HG02870 (cell line): ENCODE measurements around the gene FILIP1.

Source experiments
- ATAC-seq: cut with Tn5 transposase; IDR thresholded peaks from one replicate; pipeline ENCODE4 v1.9.1; 2021; ENCODE audit warnings: mild to moderate bottlenecking, moderate library complexity; ENCODE audit not compliant: unreplicated experiment

FILIP1 gene

DNA sequence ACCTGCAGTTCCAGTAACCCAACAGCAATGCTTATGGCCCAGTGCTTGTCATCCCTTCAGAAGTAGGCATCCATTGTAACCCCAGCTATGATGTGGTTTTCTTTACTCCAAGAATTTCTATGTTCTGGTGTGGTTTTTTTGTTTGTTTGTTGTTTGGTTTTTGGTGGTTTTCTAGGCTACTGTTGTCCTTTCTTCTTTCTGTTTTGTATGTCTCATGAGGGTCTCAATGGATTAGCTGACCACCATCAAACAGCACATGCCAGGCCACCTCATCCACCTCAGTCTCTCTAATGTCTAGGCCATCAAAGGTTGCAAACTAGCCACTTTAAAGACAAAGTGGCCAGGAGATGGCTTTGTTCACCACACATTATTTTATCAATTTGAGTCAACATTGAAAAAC is 149.6 kb downstream of the FILIP1 start:
- ATAC-seq, result no peak

DNA sequence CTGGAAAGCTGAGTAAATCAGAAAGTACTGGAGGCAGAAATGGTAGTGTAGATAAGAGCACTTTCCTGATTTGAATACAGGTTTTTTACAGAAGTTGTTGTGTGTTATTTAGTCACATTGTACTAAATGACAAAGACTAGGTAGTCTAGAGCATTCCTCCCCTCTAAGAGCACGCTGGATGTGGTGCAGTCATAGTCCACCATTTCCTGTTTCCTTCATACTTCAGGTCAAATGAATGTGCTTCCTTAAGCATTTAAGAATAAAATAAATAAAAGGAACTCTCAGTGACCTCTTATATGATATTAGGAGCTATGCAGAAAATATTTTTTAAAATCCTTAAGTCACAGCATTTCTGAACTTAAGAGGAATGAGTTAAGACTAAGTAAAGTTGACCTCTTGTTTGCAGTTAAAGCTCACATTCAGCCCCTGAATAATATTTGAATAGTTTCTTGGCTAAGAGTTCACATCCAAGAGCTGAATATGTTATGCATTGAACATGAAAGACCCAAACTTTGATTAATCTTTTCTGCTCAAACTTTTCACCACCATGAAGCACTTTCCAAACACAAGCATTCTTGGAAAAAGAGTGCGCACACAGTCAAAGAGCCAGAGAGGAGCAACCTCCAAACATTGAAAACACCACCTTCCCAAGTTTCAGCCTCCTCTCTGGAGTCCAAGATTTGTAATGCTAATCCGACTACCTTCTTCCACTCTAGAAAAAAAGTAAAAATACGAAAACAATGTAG is 155.6 kb downstream of the FILIP1 start:
- ATAC-seq, result no peak

DNA sequence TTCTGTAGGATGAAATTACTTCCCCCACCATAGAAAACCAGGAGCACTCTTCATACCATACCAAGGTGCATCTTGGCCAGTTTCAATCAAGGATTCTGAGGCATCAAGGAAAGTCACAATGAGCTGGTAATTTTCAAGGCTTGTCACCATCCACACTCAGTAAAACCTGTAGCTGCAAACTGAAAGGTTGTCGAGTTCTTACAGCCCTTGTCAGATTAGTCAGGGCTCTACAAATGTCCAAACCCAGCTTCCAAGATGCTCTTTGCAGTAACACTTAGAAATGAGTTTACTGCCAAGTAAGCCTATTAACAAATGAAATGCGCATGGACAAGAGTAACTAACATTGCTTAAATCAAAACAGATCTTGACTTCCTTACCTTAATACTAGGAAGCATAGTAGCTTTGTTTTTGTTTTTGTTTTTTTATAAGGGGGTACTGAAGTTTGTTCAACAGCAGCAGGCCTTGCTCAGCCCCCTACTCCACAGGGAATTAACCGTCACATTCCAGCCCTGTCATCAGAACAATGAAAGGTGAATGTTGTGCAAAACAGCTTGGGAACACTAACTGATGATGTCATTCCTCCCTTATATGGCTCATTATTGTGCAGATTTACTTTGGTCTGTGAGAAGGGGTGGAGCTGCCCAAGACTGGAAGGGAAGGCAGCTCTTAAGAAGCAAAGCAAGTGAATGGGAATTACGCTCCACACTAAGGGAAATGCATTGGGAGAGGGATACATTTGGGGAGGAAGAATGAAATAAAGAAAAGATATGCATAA is 159.1 kb downstream of the FILIP1 start:
- ATAC-seq, result no peak

DNA sequence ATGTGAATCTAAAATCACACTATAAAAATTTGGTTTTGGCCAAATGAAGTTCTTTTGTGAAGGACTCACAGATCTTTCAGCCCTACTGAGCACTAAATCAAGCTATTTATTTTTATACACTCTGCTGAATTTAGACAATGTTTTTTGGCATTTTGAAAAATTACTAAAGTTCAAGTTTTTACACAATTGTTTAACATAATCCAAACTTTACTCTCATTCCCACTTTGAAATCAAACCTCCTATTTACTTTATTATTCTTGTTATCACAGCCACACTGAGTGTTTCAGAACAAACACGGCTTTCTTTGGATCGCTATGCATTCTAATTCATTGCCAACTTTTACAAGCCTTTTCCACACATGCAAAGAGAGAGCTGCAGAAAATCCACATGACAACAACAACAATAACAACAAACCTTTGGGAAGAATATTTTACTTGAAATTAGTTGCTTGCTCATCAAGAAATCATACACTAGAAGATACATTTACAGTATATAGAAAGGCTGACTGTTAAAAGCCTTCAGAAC is 159.9 kb downstream of the FILIP1 start:
- no peak for ATAC-seq

DNA sequence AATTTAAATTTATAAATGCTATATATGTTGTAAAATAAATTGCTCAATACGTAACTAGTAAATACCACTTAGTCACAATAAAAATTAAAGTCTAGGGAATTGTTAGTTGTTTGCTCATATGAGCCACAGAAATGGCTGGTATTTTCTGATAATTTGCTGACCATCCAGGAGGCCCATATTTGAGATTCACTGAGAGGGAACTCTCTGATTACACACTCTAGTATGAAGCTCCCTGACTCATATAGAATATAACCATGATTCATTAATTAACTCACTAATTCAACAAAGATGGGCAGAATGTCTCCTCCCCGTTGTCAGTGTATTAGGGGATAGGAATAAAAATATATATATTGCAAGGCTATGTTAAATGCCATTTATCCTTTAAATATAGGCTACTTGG is 162.4 kb downstream of the FILIP1 start:
- ATAC-seq, result no peak

DNA sequence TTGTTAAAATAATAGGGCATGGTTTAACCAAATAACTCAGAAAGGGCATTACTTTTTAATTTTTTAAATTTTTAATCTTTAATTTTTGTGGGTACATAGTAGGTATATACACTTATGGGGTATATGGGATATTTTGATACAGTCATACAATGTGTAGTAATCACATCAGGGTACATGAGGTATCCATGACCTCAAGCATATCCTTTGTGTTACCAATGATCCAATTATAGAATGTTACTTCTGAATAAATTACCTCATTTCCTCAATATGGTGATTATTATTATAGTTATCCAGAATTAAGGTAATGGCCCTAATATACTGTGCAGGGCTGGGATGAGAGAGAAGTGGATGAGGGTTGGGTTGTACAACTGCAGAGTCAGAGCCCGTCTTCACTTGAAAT is 163.9 kb downstream of the FILIP1 start:
- ATAC-seq, result no peak

DNA sequence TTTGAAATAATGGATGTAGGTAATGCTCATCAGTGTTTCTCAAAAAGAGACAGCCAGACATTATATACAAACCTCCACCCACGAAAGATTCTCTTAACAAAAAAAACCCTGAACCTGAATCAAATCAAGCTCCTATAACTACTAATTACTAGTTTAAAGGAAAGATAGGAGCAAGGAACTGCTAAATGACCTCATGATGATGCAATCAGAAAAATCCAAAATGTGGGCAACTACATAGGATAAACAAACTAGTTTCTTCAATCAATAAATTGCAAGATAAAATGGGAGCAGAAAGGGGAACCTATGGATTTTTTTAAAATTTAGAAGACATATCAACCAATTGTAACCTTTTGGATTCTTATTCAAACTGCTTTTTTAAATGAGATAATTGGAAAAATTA is 165.8 kb downstream of the FILIP1 start:
- no peak for ATAC-seq

DNA sequence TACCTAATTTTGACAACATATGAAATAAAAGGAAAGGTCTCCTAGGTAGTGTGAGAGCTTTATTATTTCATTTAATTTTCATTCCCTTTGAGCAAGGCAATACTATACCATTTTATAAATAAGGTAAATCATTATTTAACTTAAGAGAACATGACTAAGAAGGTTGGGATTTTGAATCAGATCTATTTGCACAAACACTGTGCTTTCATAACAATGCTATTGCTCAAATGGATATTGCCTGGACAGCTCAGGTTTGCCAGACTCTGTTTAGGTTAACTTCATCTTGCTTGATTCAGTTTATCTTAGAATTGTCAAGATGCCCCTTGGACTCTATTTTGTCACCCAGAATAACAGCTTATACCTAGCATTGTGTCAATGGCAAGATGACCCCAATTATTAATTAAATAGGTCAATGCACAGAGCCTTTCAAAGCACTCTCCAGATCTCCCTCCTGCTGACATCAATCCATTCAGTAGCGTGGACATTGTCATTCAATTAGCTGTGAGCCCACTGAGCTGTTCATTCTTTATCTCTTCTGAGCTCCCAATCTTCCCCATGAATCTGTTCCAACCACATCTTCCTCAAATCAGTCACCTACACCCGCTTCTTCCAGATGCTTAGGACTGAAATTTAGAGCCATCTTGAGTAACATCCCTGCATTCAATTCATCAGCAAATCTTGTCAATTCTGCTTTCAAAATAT is 166.9 kb downstream of the FILIP1 start:
- no peak for ATAC-seq

DNA sequence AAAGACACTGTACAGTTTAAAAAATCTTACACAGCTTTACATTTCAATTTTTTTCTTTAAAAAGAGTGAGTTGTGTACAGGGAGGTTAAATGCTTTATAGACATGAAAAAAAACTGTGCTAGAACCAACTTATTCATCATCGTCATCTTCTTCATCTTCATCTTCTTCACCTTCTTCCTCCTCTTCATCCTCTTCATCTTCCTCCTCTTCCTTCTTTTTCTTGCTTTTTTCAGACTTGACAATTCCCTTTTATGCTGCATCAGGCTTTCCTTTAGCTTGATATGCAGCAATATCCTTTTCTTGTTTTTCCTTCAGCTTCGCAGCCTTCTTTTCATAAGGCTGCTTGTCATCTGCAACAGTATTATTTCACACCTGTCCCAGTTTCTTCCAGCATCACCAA is 174.7 kb downstream of the FILIP1 start:
- ATAC-seq, result no peak

DNA sequence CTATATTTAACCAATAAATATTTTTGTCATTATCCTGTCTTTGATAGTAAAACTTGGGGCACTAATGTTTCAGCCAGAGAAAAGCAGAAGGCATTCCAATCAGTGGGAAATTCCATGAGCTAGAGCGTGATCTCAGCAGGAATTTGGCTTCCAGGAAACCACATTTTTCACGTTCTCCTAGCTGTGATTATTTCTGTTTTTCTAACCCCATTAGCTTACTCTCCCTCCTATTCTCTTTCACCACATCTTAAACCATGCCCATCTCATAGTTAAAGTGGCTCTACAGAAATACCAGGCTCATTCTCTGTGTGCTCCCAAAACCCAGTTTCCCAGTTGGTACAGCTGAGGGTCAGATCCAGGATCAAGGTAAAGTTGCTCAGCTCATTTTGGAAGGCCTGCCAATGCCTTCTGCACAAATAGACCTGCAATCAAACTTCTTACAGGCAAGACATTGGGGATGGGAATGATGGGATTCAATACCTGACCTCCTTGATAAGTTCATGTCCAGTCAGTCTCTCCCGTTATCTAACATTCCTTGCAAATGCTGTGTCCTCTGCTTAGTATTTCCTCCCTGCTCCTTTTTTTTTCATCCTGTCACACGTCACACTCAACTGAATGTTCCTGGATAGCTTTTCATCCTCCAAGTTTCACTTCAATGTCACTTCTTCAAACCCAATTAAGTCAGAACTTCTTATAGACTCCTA is 175.9 kb downstream of the FILIP1 start:
- no peak for ATAC-seq

DNA sequence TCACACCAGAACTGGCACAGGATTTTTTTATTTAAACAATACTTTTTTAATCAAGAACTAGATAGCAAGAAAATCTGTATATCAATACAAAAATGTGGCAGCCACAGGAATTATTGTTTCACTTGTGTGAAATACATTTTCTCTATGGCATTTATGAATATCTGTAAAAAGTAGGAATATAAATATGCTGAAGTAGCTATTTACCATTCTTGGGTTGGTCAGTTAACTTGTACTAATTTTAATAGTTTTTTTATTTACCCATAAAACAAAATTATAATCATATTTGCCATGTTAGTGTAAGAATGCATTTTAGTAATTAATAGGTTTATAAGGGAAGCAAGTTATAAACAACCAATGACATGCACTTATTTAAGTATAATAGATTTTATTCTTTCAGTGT is 177.6 kb downstream of the FILIP1 start:
- ATAC-seq, result no peak

DNA sequence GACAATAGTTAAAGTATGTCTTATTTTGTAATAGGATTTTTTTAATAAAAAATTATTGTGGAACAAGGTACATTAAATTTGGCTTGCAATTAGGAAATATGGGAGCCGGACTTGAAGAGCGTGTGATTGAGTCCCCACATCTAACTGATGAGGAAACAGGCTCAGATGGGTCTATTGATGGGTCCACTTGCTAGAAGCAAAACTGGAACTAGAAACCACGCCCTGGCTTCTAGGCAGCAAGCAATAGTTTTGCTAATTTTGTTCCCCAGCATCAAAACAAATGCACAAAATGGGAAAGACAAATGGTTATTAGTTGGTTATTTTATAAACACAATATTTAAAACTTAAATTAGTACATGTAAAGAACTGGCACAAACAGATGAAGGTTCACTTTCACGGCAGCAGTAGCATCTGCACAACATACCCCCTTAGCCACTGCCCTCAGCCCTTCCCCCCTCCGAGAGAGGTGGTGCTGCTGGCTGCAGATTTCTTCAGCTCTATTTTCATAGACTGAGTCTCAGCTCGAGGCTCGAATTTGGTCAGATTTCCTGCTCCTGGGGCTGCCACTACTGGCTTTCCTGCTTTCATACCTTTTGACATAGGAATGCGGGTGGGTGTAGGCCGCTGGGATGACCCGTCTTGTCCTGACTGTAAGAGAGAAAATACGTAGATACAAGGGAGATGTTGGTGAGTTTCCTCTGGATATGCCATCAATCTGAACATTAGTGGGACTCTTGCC is 185.2 kb downstream of the FILIP1 start:
- ATAC-seq, result no peak

DNA sequence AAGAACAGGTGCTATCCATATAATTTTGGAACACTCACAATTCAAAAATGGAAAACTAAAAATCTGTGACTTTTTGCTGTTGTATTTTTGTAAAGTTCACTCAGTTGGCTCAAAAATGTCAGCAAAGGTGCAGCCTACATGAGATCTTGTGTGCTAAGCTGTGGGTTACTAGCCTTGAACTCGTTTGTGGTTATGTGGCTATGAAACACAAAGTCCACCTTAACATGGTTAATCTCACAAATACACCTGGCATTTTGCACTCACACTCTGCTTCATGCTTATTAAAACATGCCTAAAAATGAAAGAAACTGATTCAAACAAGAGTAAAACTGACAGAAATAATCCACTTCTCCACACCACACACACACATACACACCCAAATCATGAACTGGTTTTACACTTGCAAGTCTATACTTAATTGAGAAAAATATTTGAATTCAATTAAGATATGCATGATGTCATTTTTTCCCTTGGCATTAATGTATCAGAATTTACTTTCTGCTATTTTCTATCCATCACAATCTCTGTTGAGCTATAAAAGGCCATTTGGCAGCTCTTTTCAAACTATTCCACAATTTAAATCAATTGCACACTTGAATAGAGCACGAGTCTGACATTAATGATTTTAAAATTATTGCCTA is 186.1 kb downstream of the FILIP1 start:
- ATAC-seq, result no peak

DNA sequence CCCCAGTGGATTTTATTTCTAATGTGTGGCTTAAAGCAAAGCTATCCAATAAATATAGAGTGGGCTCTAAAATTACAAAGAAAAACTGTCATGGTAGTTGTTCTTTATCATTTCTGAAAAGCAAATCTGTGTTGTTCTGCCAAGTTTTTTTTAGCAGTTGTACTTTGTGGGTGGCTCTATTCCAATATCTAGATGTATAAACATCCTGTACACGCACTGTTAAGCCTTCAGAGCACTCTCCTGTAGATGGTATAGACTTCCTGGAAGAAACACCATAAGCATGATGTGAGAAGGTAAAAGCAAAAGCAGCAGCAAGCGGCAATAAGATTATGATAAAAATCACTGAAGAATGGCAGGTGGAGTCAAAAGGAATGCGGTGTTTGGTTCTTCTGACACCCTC is 187.5 kb downstream of the FILIP1 start:
- no peak for ATAC-seq

DNA sequence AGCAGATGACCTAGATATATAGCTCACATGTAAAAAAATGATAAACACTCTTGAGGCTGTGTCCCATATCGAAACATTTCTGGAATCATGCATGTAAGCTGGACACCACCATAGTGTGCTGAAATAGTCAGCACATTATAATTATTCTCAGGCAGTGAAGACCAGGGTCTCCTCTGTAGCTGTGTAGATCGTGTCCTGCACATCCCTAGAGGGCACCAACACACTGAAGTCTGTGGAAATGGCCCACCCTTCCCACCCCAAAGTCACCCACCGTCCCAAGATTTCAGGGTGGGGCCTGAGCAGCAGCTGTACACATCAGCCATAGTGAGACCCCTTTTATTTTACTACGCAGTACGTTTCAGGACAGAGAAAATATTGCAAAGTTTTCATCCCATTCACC is 188.0 kb downstream of the FILIP1 start:
- ATAC-seq, result no peak

DNA sequence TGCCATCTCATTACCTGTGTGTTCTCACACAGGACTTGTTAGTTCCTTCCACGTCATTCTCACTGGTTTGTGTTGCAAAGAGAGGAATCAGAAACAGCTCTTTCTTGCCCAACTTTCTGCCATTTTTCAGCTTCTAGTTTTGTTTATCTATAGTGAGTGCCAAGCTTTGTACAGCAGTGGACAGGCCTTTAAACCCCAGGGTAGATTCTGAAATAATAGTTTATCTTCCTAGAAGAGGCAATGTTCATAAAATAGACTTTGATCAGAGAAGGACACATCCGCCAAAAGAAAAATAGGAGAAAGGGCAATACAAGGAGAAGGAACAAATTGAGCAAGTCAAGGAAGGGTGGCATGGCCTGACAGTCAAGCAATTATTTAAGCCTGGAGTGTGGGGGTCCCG is 191.3 kb downstream of the FILIP1 start:
- no peak for ATAC-seq

DNA sequence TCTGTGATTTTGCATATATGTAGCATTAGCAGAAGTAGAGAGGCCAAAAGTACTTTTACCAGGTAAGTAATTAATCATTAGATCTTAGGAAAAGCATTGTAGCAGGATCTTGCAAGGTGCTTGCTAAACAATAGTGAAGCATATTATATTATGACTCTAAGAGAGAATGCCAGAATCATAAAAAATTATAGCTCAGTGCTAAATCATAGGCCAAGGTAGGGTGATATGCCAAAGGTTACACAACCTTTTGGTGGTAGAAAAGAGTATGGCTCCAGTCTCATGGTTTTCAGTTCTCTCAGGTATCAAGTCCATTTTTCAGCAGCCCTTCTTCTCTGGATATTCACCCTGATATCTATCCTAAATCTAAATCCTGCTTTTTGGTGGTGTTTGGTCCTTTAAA is 192.1 kb downstream of the FILIP1 start:
- no peak for ATAC-seq

DNA sequence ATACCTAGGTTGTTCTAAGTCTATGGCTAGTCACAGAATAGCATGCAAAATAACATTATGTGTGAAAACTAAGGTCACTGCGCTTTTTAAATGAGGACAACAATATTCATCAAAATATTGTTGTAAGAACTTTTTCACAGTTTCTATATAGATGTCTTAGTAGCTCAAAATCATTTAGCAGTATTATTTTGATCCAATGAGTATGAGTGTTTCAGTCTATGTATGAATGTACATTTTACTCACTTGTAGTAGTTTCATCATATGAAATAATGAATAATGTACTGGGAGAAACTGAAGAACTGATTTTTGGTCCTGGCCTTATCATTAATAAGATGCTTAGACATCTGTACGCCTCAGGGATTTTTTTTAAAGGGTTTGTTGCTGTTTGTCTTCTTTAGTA is 192.5 kb downstream of the FILIP1 start:
- no peak for ATAC-seq

DNA sequence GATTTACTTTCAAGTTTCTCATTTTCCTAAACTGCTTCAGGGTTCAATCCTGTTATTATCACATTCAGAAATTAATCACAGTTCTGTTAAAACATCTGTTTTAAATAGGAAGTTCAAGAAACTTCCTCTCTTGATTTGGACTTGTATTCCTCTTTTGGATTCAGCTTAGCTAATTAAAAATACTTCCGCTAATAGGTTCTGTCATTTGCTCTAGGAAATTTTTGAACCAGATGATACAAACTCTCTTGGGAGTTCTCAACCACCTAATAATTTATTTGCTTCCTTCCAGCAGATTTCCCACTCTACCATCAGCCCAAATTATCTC is 193.1 kb downstream of the FILIP1 start:
- no peak for ATAC-seq
